ENCODE measurements around the gene FAM180A.

FAM180A gene

DNA sequence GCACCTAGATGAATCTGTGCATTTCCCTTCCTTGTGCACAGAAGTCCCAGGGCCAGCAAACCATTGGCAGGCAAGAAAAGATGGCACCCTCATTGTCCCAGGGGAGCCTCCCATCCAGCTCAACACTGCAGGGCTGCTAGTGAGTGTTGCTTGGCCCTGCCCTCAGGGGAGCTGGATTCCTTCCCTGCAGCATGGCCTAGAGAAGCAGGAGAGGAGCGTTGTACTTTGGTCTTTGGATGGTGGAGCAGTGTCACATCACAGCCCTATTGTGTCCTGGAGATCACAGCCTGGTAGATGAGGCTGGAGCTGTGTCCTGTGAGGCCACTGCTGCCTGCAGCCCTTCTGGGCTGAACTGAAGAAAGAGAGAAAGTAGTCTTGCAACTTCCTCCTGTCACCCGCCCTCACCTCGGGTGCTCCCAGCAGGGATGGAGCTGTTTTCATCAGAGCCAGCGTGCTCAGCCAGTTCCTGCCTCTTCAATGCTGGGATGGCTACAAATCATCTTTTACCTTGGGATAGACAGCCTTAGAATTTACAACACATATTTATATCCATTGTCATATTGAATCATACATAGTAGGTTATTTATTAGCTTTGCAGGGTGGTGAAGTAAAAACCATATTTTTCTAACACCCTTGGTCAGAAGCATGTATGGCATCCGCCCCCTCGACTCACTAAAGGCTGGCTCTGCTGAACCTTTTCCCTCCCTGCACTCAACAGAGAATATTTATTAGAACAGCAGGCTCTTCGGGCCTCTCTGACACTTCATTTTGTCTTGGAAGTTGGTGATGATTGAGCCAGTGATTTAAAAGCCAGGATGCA, 43.1 kb upstream of the FAM180A start:
- H3K4me3 ChIP-seq (replicated peaks; ENCODE audit: low read depth, low read length): no peak overlapping the region
- no peak for DNase-seq (ENCODE audit: extremely low read depth, low read depth)
- no peak for TF ChIP-seq CTCF (IDR thresholded peaks at IDR 0.05; ENCODE audit: low read depth, low read length, missing control alignments)

GRCh38 chr7:135790371-135790977, 41.9 kb upstream of the FAM180A start:
- H3K4me3 ChIP-seq (replicated peaks; ENCODE audit: low read depth, low read length): no peak overlapping the region
- no peak for DNase-seq (ENCODE audit: extremely low read depth, low read depth)
- no peak for TF ChIP-seq CTCF (IDR thresholded peaks at IDR 0.05; ENCODE audit: low read depth, low read length, missing control alignments)

GRCh38 chr7:135789956-135790355, 41.3 kb upstream of the FAM180A start:
- TF ChIP-seq CTCF (IDR thresholded peaks at IDR 0.05; ENCODE audit: low read depth, low read length, missing control alignments): no peak
- H3K4me3 ChIP-seq (replicated peaks; ENCODE audit: low read depth, low read length): no peak overlapping the region
- no peak for DNase-seq (ENCODE audit: extremely low read depth, low read depth)

DNA sequence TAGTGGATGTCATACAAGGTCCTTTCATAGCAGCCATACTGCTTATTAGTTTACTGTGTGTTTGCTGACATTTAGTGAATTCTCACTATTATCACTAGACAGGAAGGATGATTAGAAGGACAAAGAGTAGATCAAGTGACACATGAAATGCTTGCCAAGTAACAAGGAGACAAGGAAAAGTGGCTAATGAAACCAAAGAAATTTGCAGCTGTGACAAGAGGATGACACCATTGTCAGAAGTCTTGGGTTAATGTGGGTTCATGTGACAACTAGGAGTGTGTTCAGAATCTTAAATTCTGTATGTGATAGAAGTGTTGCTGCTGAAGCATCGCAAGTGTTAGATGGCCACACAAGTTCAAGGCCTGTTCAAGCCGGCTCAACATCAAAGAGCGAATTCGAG, 40.8 kb upstream of the FAM180A start:
- no peak overlapping the region for H3K4me3 ChIP-seq (replicated peaks; ENCODE audit: low read depth, low read length)
- TF ChIP-seq CTCF (IDR thresholded peaks at IDR 0.05; ENCODE audit: low read depth, low read length, missing control alignments): no peak
- no peak for DNase-seq (ENCODE audit: extremely low read depth, low read depth)

GRCh38 chr7:135786911-135787310, 38.3 kb upstream of the FAM180A start:
- H3K4me3 ChIP-seq (replicated peaks; ENCODE audit: low read depth, low read length): no peak overlapping the region
- no peak for DNase-seq (ENCODE audit: extremely low read depth, low read depth)
- no peak for TF ChIP-seq CTCF (IDR thresholded peaks at IDR 0.05; ENCODE audit: low read depth, low read length, missing control alignments)

- TF ChIP-seq CTCF (IDR thresholded peaks at IDR 0.05; ENCODE audit: low read depth, low read length, missing control alignments): no peak
- no peak overlapping the region for H3K4me3 ChIP-seq (replicated peaks; ENCODE audit: low read depth, low read length)
- no peak for DNase-seq (ENCODE audit: extremely low read depth, low read depth)
Observed at GRCh38 chr7:135785065-135785464, 36.5 kb upstream of the FAM180A start.

All from HFF-Myc (cell line).